H1 (cell line): ENCODE data around the gene OPALIN. TPM values are rescaled to one million over a fixed set of nuclear protein-coding genes. Genes with fewer than 3 reads are reported as not detected.

ENCODE experiments used
- CTCF ChIA-PET: fragments of 300-600 bp; sonication (Branson Sonifier 250); formaldehyde crosslinking; loops from one replicate; lab custom pipeline; 2021; ENCODE audit not compliant: partially characterized antibody; lab: Charles Lee
- POLR2A ChIA-PET: fragments of 300-600 bp; sonication (Branson Sonifier 250); formaldehyde crosslinking; loops from one replicate; lab custom pipeline; 2021; ENCODE audit warnings: inconsistent platforms; ENCODE audit not compliant: partially characterized antibody; lab: Charles Lee
- DNase-seq, 2 experiments: peaks; one replicate each; pipeline versions ENCODE4 v3.0.0 to v3.0.0-alpha.2; 2010 to 2022; ENCODE audit warnings: low spot score in 2 of 2, low read depth in 1 of 2, mixed read lengths in 1 of 2
- FAIRE-seq: peaks from 2 replicates; lab custom pipeline; 2011; peaks lifted over from hg19 to GRCh38; lab: Jason Lieb, UNC
- H2AFZ ChIP-seq: 2 replicates; pipeline ENCODE4 v1.8.1; 2012; ENCODE audit warnings: low read length, inconsistent platforms
- H2AK5ac ChIP-seq: 2 replicates; pipeline ENCODE4 v1.6.1; 2013; ENCODE audit warnings: low read depth, low read length
- H2BK120ac ChIP-seq: replicated peaks from 2 replicates; pipeline ENCODE3; 2013; ENCODE audit warnings: low read depth, low read length, inconsistent platforms
- H2BK12ac ChIP-seq: 2 replicates; pipeline ENCODE4 v1.6.1; 2013; ENCODE audit warnings: low read depth, low read length
- H2BK15ac ChIP-seq: 2 replicates; pipeline ENCODE4 v1.6.1; 2013; ENCODE audit warnings: low read length
- H2BK20ac ChIP-seq: 2 replicates; pipeline ENCODE4 v1.6.1; 2013; ENCODE audit warnings: low read length
- H2BK5ac ChIP-seq: 2 replicates; pipeline ENCODE4 v1.6.1; 2013; ENCODE audit warnings: low read depth, low read length
- H3K14ac ChIP-seq: 2 replicates; pipeline ENCODE4 v1.6.1; 2013; ENCODE audit warnings: inconsistent platforms; ENCODE audit not compliant: insufficient read length
- H3K18ac ChIP-seq: 2 replicates; pipeline ENCODE4 v1.6.1; 2013; ENCODE audit warnings: low read length; ENCODE audit errors: extremely low read depth
- H3K23ac ChIP-seq: 2 replicates; pipeline ENCODE4 v1.6.1; 2013; ENCODE audit warnings: inconsistent platforms; ENCODE audit not compliant: insufficient read length
- H3K23me2 ChIP-seq: 2 replicates; pipeline ENCODE4 v1.6.1; 2013; ENCODE audit warnings: low read depth, low read length
- H3K27ac ChIP-seq: 2 replicates; pipeline ENCODE4 v1.6.1; 2011; ENCODE audit warnings: low read depth, low read length, inconsistent platforms
- H3K27me3 ChIP-seq, 4 experiments: replicated peaks in 1 of 4; 1 replicate in 1 of 4; 2 replicates in 3 of 4; pipeline versions ENCODE4 v1.6.1 to v1.8.1; 2011 to 2013; ENCODE audit warnings: low read length in 3 of 4, mild to moderate bottlenecking in 3 of 4, inconsistent platforms in 2 of 4, mixed read lengths in 2 of 4, moderate library complexity in 1 of 4; ENCODE audit not compliant: control insufficient read depth in 3 of 4, insufficient read depth in 3 of 4; ENCODE audit errors: extremely low read depth in 1 of 4
- H3K36me3 ChIP-seq, 4 experiments: 2 replicates each; pipeline versions ENCODE4 v1.6.1 to v1.8.1; 2011 to 2013; ENCODE audit warnings: mild to moderate bottlenecking in 4 of 4, low read length in 3 of 4, moderate library complexity in 2 of 4, control low read depth in 1 of 4, inconsistent platforms in 1 of 4; ENCODE audit not compliant: insufficient read depth in 4 of 4, control insufficient read depth in 2 of 4
- H3K4ac ChIP-seq: replicated peaks from 2 replicates; pipeline ENCODE3; 2013; ENCODE audit warnings: low read length, low read depth, mixed read lengths, inconsistent platforms; ENCODE audit not compliant: insufficient read length
- H3K4me1 ChIP-seq, 4 experiments: replicated peaks in 1 of 4; 1 replicate in 1 of 4; 2 replicates in 3 of 4; pipeline versions ENCODE4 v1.6.1 to v1.8.1; 2011 to 2013; ENCODE audit warnings: low read length in 3 of 4, inconsistent platforms in 2 of 4, mixed read lengths in 1 of 4; ENCODE audit not compliant: insufficient read depth in 4 of 4, control insufficient read depth in 3 of 4
- H3K4me2 ChIP-seq, 2 experiments: 2 replicates each; pipeline versions ENCODE4 v1.6.1 to v1.8.1; 2011 to 2013; ENCODE audit warnings: low read depth in 2 of 2, low read length in 2 of 2, control low read depth in 1 of 2, inconsistent platforms in 1 of 2, mild to moderate bottlenecking in 1 of 2; ENCODE audit not compliant: insufficient read depth in 1 of 2
- H3K4me3 ChIP-seq, 4 experiments: fragments of 200-600, 300-600 bp in 1 of 4; sonication (generic), shearing (Covaris generic), sonication (Bioruptor Twin) in 1 of 4; 2 replicates each; pipeline versions ENCODE4 v1.5.1 to v1.8.1; 2011 to 2016; ENCODE audit warnings: low read length in 4 of 4, low read depth in 3 of 4, control low read depth in 2 of 4, inconsistent platforms in 2 of 4, mild to moderate bottlenecking in 2 of 4, mixed read lengths in 1 of 4, moderate library complexity in 1 of 4; ENCODE audit not compliant: insufficient read depth in 2 of 4; ENCODE audit errors: extremely low read depth in 1 of 4
- H3K56ac ChIP-seq: replicated peaks from 2 replicates; pipeline ENCODE3; 2013; ENCODE audit warnings: low read depth, mild to moderate bottlenecking, mixed read lengths, low read length, inconsistent platforms; ENCODE audit not compliant: insufficient read length
- H3K79me1 ChIP-seq: 2 replicates; pipeline ENCODE4 v1.6.1; 2013; ENCODE audit warnings: low read depth, low read length, control low read depth
- H3K79me2 ChIP-seq, 2 experiments: 2 replicates each; pipeline versions ENCODE4 v1.6.1 to v1.8.1; 2012 to 2013; ENCODE audit warnings: low read length in 2 of 2, mild to moderate bottlenecking in 2 of 2, inconsistent platforms in 1 of 2; ENCODE audit not compliant: insufficient read depth in 2 of 2, control insufficient read depth in 1 of 2
- H3K9ac ChIP-seq, 4 experiments: replicated peaks in 1 of 4; 1 replicate in 1 of 4; 2 replicates in 3 of 4; pipeline versions ENCODE4 v1.6.1 to v1.8.1; 2011 to 2013; ENCODE audit warnings: low read depth in 3 of 4, low read length in 3 of 4, control low read depth in 2 of 4, mild to moderate bottlenecking in 2 of 4, moderate library complexity in 2 of 4, inconsistent platforms in 1 of 4; ENCODE audit errors: extremely low read depth in 1 of 4
- H3K9me3 ChIP-seq, 2 experiments: 2 replicates each; pipeline versions ENCODE4 v1.6.1 to v1.8.1; 2012 to 2013; ENCODE audit warnings: mild to moderate bottlenecking in 2 of 2, moderate library complexity in 2 of 2, control low read depth in 1 of 2, inconsistent platforms in 1 of 2, low read depth in 1 of 2, low read length in 1 of 2, mixed read lengths in 1 of 2; ENCODE audit not compliant: insufficient read depth in 2 of 2
- H4K20me1 ChIP-seq, 2 experiments: replicated peaks in 1 of 2; 2 replicates each; pipeline versions ENCODE3 to v1.8.1; 2011 to 2013; ENCODE audit warnings: inconsistent platforms in 2 of 2, low read length in 2 of 2, mild to moderate bottlenecking in 1 of 2; ENCODE audit not compliant: insufficient read depth in 2 of 2, control insufficient read depth in 1 of 2
- H4K5ac ChIP-seq: 2 replicates; pipeline ENCODE4 v1.6.1; 2013; ENCODE audit warnings: low read length, low read depth, mixed read lengths, inconsistent platforms; ENCODE audit not compliant: insufficient read length
- H4K8ac ChIP-seq: 2 replicates; pipeline ENCODE4 v1.8.0; 2013; ENCODE audit warnings: mild to moderate bottlenecking, moderate library complexity, low read length, inconsistent platforms; ENCODE audit not compliant: insufficient read depth; ENCODE audit errors: extremely low read depth
- H4K91ac ChIP-seq: replicated peaks from 2 replicates; pipeline ENCODE3; 2013; ENCODE audit warnings: low read length, mixed read lengths, inconsistent platforms; ENCODE audit not compliant: insufficient read length
- BCL11A ChIP-seq, 2 experiments: IDR thresholded peaks; one replicate each; pipeline ENCODE4 v1.6.1; 2011; ENCODE audit warnings: low read depth in 2 of 2, low read length in 2 of 2, mild to moderate bottlenecking in 2 of 2
- CHD2 ChIP-seq: IDR thresholded peaks from 2 replicates; pipeline ENCODE4 v1.6.1; 2012; ENCODE audit warnings: low read length, improper control_type of control experiment
- CTCF ChIP-seq, 3 experiments: IDR thresholded peaks; 1 replicate in 2 of 3; 2 replicates in 1 of 3; pipeline versions ENCODE4 v1.5.1 to v1.6.1; 2011; ENCODE audit warnings: low read length in 3 of 3, mild to moderate bottlenecking in 3 of 3, inconsistent platforms in 2 of 3, low read depth in 1 of 3, moderate library complexity in 1 of 3; ENCODE audit not compliant: insufficient read depth in 1 of 3; ENCODE audit errors: control extremely low read depth in 1 of 3
- GTF2F1 ChIP-seq: IDR thresholded peaks from 2 replicates; pipeline ENCODE4 v1.6.1; 2012; ENCODE audit warnings: low read depth, low read length, improper control_type of control experiment, borderline replicate concordance
- HDAC6 ChIP-seq: IDR thresholded peaks from one replicate; pipeline ENCODE4 v1.7.1; 2012; ENCODE audit warnings: low read depth, mild to moderate bottlenecking, inconsistent platforms, low read length, moderate library complexity
- JUN ChIP-seq: IDR thresholded peaks from 2 replicates; pipeline ENCODE4 v1.6.1; 2011; ENCODE audit warnings: low read depth, mild to moderate bottlenecking, improper control_type of control experiment, low read length
- SP4 ChIP-seq: IDR thresholded peaks from 2 replicates; pipeline ENCODE4 v1.6.1; 2012; ENCODE audit warnings: low read length, inconsistent platforms
- TAF7 ChIP-seq: optimal IDR thresholded peaks from 2 replicates; pipeline ENCODE3; 2011; ENCODE audit warnings: low read depth, mild to moderate bottlenecking, inconsistent platforms, low read length, moderate library complexity, borderline replicate concordance
- YY1 ChIP-seq: IDR thresholded peaks from 2 replicates; pipeline ENCODE4 v1.6.1; 2011; ENCODE audit warnings: low read depth, mild to moderate bottlenecking, low read length
- WGBS, 2 experiments: shearing (Covaris generic) in 1 of 2; methylation state at CpG; one replicate each; pipeline versions ENCODE4 v1.1.6 to v1.1.7; 2013 to 2015; ENCODE audit warnings: low lambda C conversion rate in 2 of 2, mixed read lengths in 2 of 2, inconsistent platforms in 1 of 2, low coverage in 1 of 2, missing lambda C conversion rate in 1 of 2; ENCODE audit not compliant: insufficient replicate concordance in 2 of 2, insufficient coverage in 1 of 2, insufficient read length in 1 of 2; ENCODE audit errors: extremely low coverage in 1 of 2, missing lambda C conversion rate in 1 of 2; 5-methylcytosine and 5-hydroxymethylcytosine counted together
- polyA plus RNA-seq, 7 experiments: library from polyadenylated mRNA; depleted of rRNA in 3 of 7; stranded (reverse) in 5 of 7; unstranded in 2 of 7; fragments of >200 nt in 5 of 7; fragments of 200-250 nt in 2 of 7; gene quantifications; 1 replicate in 5 of 7; 2 replicates in 1 of 7; 4 replicates in 1 of 7; pipeline versions ENCODE4 v1.2.1 to v1.2.3, GENCODE V29; 2011 to 2013; ENCODE audit warnings: missing spikeins in 2 of 7, mixed read lengths in 2 of 7
- total RNA-seq: library from RNA; stranded (reverse); fragmentation: NEBNext Ultra II Directional; extraction: Animal tissue kit (Norgen Biotek cat#: 25700); gene quantifications from 2 replicates; pipeline ENCODE4 v1.2.1, GENCODE V29; 2021
- TF ChIP-seq, protein P1 (sequence below): IDR thresholded peaks from 2 replicates; pipeline ENCODE4 v1.6.1; 2012; ENCODE audit warnings: low read length, inconsistent platforms

OPALIN gene
- total and polyA plus RNA-seq, 2 of the 8 experiments (the other 6 are each of a cell fraction or from before 2014, with no cell fraction given) = 0.03 TPM; not detected in 1

DNA sequence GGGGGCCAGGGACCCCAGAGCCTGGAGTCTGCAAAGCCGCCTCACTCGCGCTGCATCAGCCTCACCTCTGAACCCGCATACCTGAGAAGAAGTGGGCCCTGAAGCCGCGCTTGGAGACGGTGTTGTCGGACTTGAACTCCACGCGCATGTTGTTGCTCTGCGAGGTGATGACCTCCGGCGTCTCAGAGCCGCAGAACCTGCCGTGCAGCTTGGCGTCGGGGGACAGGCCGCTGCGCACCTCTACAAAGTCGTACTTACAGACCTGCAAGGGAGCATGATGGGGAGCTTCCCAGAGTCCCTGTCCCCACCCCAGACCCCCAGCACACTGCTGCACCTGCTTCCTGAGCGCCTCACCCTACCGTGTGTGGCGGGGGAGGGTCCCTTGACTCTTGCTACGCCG lies 25.7 kb upstream of the OPALIN start:
- Histone ChIP-seq H2AFZ (no peak overlapping the region), H3K79me2 (no peaks in the 10 kb centered on the region), H2BK5ac (no peak overlapping the region), H2BK12ac (no peak overlapping the region), H3K4me2 (no peak overlapping the region), H3K14ac (no peak overlapping the region), H3K79me1 (no peaks in the 10 kb centered on the region), H3K36me3 (no peaks in the 10 kb centered on the region), H2BK120ac (no peak overlapping the region), H3K23ac (no peak overlapping the region), H4K91ac (no peak overlapping the region), H3K56ac (no peak overlapping the region), H4K5ac (no peak overlapping the region), H3K23me2 (no peaks in the 10 kb centered on the region), H3K4ac (no peak overlapping the region), H2BK15ac (no peak overlapping the region), H3K27me3 (no peaks in the 10 kb centered on the region), H3K9ac (no peak overlapping the region), H3K4me3 (no peak overlapping the region), H3K27ac (no peak overlapping the region), H2AK5ac (no peak overlapping the region), H3K18ac (no peak overlapping the region), H4K8ac (peak overlapping the region; percentile 40; the same call in 1 of the 2 replicates), H3K9me3 (no peaks in the 10 kb centered on the region), H3K4me1 (no peaks in the 10 kb centered on the region; a peak in 1 of 7 replicates), H4K20me1 (no peaks in the 10 kb centered on the region), H2BK20ac (no peak overlapping the region)
- ChIA-PET POLR2A (interaction anchor here (1.5 kb wide), 1 partner anchor 133 kb away, joined by 5 read pairs; no protein-coding TSS in a partner anchor), CTCF (interaction anchor here (0.7 to 7.3 kb wide), 12 partner anchors 9 to 641 kb away, joined by 3 to 88 read pairs (median 4); partner anchors contain the start of gene TLL2)
- DNase-seq = no peak
- FAIRE-seq = no peak
- WGBS, 2 experiments = 84% methylated on average over 25 of the region's 25 CpGs; no CpG with 5 or more reads in 1 of the 2 experiments
- no peak for TF ChIP-seq SP4
- TF ChIP-seq CTCF (IDR thresholded peaks at IDR 0.05; ENCODE audit: control extremely low read depth in 1 of 3, insufficient read depth in 1 of 3, low read depth in 1 of 3, low read length in 3 of 3) = no peak
- TF ChIP-seq CHD2 = no peak
- TF ChIP-seq TAF7 = no peak
- TF ChIP-seq YY1 = no peak
- TF ChIP-seq, protein P1, sequence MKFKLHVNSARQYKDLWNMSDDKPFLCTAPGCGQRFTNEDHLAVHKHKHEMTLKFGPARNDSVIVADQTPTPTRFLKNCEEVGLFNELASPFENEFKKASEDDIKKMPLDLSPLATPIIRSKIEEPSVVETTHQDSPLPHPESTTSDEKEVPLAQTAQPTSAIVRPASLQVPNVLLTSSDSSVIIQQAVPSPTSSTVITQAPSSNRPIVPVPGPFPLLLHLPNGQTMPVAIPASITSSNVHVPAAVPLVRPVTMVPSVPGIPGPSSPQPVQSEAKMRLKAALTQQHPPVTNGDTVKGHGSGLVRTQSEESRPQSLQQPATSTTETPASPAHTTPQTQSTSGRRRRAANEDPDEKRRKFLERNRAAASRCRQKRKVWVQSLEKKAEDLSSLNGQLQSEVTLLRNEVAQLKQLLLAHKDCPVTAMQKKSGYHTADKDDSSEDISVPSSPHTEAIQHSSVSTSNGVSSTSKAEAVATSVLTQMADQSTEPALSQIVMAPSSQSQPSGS = no peak
- TF ChIP-seq GTF2F1 = no peak
- TF ChIP-seq BCL11A (IDR thresholded peaks at IDR 0.05; ENCODE audit: low read depth in 2 of 2, low read length in 2 of 2) = no peak
- TF ChIP-seq HDAC6 = no peak
- TF ChIP-seq JUN = no peak
